AG04450 (cell line): ENCODE measurements around the gene ACOT9. TPM values are rescaled to one million over a fixed set of nuclear protein-coding genes. Genes with fewer than 3 reads are reported as not detected.

Experiments
- CTCF ChIA-PET: fragments of 300-600, 350-600 bp; formaldehyde crosslinking; extraction: SDS; loops from one replicate; lab custom pipeline; 2022; ENCODE audit warnings: antibody characterized with exemption, inconsistent platforms; lab: Charles Lee
- POLR2A ChIA-PET: fragments of 350-600 bp; formaldehyde crosslinking; extraction: SDS; loops from one replicate; lab custom pipeline; 2021; ENCODE audit warnings: antibody characterized with exemption, inconsistent platforms; lab: Yijun Ruan, JAX
- DNase-seq: peaks from one replicate; pipeline ENCODE4 v3.0.0-alpha.2; 2011; ENCODE audit warnings: low read depth, low spot score
- H3K27ac ChIP-seq: one replicate; pipeline ENCODE4 v1.5.1; 2012; ENCODE audit warnings: low read depth, low read length, control low read depth
- H3K27me3 ChIP-seq: one replicate; pipeline ENCODE4 v1.6.0; 2012; ENCODE audit warnings: low read length; ENCODE audit not compliant: control insufficient read depth, insufficient read depth
- H3K4me3 ChIP-seq: 2 replicates; pipeline ENCODE4 v1.5.1; 2011; ENCODE audit warnings: mild to moderate bottlenecking, low read depth, low read length, control low read depth
- H3K9me3 ChIP-seq: 2 replicates; pipeline ENCODE4 v1.5.1; 2012; ENCODE audit warnings: low read length; ENCODE audit not compliant: control insufficient read depth, insufficient read depth
- polyA plus RNA-seq: library from polyadenylated mRNA; depleted of rRNA; stranded (reverse); fragments of >200 nt; gene quantifications from 2 replicates; pipeline ENCODE4 v1.2.3, GENCODE V29; 2011
- TF ChIP-seq, protein P1 (sequence below): IDR thresholded peaks from 2 replicates; pipeline ENCODE4 v1.5.1; 2011; ENCODE audit warnings: low read depth, low read length, control low read depth, inconsistent platforms

The ACOT9 gene
- polyA plus RNA-seq, 1 experiment: 62.5 TPM

DNA sequence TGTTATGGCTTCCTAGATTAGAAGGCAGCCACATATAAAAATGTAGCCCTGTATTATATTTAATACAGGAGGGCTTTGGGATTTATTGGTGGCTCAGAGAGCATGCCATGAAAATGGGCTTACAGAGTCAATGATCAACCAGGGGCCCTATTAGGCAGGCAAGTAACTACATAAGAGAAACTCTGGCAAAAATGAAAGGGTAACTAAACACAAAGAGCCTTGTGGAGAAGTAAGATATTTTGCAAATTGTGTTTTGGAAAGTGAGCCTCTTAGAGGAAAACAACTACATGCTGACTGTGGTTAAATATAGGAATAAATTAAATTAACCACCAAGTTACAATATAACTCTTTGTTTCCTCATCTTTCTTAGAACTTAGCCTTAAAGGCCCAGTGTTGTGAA is 45.4 kb upstream of the ACOT9 start:
- POLR2A ChIA-PET: no interaction called here
- no peak for DNase-seq
- TF ChIP-seq, protein P1, sequence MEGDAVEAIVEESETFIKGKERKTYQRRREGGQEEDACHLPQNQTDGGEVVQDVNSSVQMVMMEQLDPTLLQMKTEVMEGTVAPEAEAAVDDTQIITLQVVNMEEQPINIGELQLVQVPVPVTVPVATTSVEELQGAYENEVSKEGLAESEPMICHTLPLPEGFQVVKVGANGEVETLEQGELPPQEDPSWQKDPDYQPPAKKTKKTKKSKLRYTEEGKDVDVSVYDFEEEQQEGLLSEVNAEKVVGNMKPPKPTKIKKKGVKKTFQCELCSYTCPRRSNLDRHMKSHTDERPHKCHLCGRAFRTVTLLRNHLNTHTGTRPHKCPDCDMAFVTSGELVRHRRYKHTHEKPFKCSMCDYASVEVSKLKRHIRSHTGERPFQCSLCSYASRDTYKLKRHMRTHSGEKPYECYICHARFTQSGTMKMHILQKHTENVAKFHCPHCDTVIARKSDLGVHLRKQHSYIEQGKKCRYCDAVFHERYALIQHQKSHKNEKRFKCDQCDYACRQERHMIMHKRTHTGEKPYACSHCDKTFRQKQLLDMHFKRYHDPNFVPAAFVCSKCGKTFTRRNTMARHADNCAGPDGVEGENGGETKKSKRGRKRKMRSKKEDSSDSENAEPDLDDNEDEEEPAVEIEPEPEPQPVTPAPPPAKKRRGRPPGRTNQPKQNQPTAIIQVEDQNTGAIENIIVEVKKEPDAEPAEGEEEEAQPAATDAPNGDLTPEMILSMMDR: no peak
- CTCF ChIA-PET: no interaction called here
- H3K27me3 ChIP-seq: no peaks in the 10 kb centered on the region
- no peaks in the 10 kb centered on the region for H3K9me3 ChIP-seq
- no peak overlapping the region for H3K27ac ChIP-seq
- H3K4me3 ChIP-seq: no peak overlapping the region

DNA sequence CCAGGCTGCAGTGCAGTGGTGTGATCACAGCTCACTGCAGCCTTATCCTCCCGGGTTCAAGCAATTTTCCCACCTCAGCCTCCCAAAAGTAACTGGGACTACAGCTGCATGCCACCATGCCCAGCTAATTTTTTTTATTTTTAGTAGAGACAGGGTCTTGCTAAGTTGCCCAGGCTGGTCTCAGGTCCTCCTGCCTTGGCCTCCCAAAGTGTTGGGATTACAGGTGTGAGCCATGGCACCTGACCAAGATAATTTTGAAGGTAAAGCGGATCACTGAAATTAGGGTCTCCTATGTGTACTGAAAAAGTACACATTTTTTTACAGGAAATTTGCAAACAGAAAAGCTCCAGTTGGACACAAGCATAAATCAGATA is 44.7 kb upstream of the ACOT9 start:
- POLR2A ChIA-PET: interaction anchor here (0.6 to 0.7 kb wide), 3 partner anchors 52 to 146 kb away, joined by 3 to 7 read pairs (median 4); no protein-coding TSS in a partner anchor
- CTCF ChIA-PET: interaction anchor here (1.0 kb wide), 1 partner anchor 114 kb away, joined by 3 read pairs; no protein-coding TSS in a partner anchor
- Histone ChIP-seq H3K27me3 (no peaks in the 10 kb centered on the region), H3K9me3 (no peaks in the 10 kb centered on the region), H3K4me3 (no peak overlapping the region), H3K27ac (no peak overlapping the region)
- no peak for DNase-seq
- TF ChIP-seq, protein P1: no peak

- no peaks in the 10 kb centered on the region for H3K9me3 ChIP-seq
- POLR2A ChIA-PET: interaction anchor here (0.7 kb wide), 2 partner anchors 58 to 89 kb away, joined by 6 read pairs; no protein-coding TSS in a partner anchor
- no peak for DNase-seq
- H3K27ac ChIP-seq: no peak overlapping the region
- CTCF ChIA-PET: no interaction called here
- H3K27me3 ChIP-seq: no peaks in the 10 kb centered on the region
- TF ChIP-seq, protein P1: no peak
- no peak overlapping the region for H3K4me3 ChIP-seq
Observed at GRCh38 chrX:23786268-23786815, 43.3 kb upstream of the ACOT9 start.

- ChIA-PET CTCF (interaction anchor here (5.1 kb wide), 1 partner anchor 116 kb away, joined by 63 read pairs; no protein-coding TSS in a partner anchor), POLR2A (no interaction called here)
- Histone ChIP-seq H3K27me3 (no peaks in the 10 kb centered on the region), H3K4me3 (no peak overlapping the region), H3K9me3 (no peaks in the 10 kb centered on the region), H3K27ac (no peak overlapping the region)
- DNase-seq: no peak
- TF ChIP-seq, protein P1: no peak
Observed at GRCh38 chrX:23785580-23785979, 42.5 kb upstream of the ACOT9 start.
